OCI-LY3 (cell line): Measurements from ENCODE around the gene CDH23.

Experiments used
- H2AFZ ChIP-seq: fragments of 200-600, 300-600 bp; shearing (Covaris generic); 2 replicates; pipeline ENCODE4 v1.6.0; 2014; ENCODE audit warnings: antibody characterized with exemption, low read depth, low read length
- H3K27ac ChIP-seq: fragments of 200-600, 300-600 bp; sonication (generic); 2 replicates; pipeline ENCODE4 v1.5.1; 2014; ENCODE audit warnings: mild to moderate bottlenecking, low read length, moderate library complexity, mixed read lengths
- H3K27me3 ChIP-seq: fragments of 200-600, 300-600 bp; sonication (generic); 2 replicates; pipeline ENCODE4 v1.6.1; 2014; ENCODE audit warnings: low read depth, low read length, mixed read lengths
- H3K36me3 ChIP-seq: fragments of 200-600, 300-600 bp; sonication (generic); replicated peaks from 2 replicates; pipeline ENCODE3; 2014; ENCODE audit warnings: low read depth, low read length, mixed read lengths
- H3K4me1 ChIP-seq: fragments of 300-600, 200-600 bp; sonication (generic); 2 replicates; pipeline ENCODE4 v1.6.1; 2014; ENCODE audit warnings: low read length, mixed read lengths
- H3K4me2 ChIP-seq: fragments of 200-600, 300-600 bp; sonication (generic); 2 replicates; pipeline ENCODE4 v1.6.1; 2014; ENCODE audit warnings: low read length, mixed read lengths
- H3K4me3 ChIP-seq: fragments of 300-600, 200-600 bp; sonication (generic); 2 replicates; pipeline ENCODE4 v1.5.1; 2014; ENCODE audit warnings: antibody characterized with exemption, mild to moderate bottlenecking, low read length, moderate library complexity
- H3K79me2 ChIP-seq: fragments of 300-600, 200-600 bp; shearing (Covaris generic); 2 replicates; pipeline ENCODE4 v1.6.1; 2014; ENCODE audit warnings: mild to moderate bottlenecking, low read length, mixed read lengths
- H3K9ac ChIP-seq: fragments of 300-600, 200-600 bp; shearing (Covaris generic); 2 replicates; pipeline ENCODE4 v1.6.0; 2014; ENCODE audit warnings: mild to moderate bottlenecking, low read length, moderate library complexity
- H3K9me3 ChIP-seq: fragments of 200-600, 300-600 bp; shearing (Covaris generic); 2 replicates; pipeline ENCODE4 v1.6.1; 2014; ENCODE audit warnings: low read length, mixed read lengths; ENCODE audit not compliant: insufficient read depth
- H4K20me1 ChIP-seq: fragments of 200-600, 300-600 bp; sonication (generic); 2 replicates; pipeline ENCODE4 v1.6.1; 2016; ENCODE audit warnings: low read length, mixed read lengths; ENCODE audit not compliant: insufficient read depth
- EZH2phosphoT487 ChIP-seq: fragments of 200-600 bp; shearing (Covaris generic); IDR thresholded peaks from 2 replicates; pipeline ENCODE4 v1.6.1; 2018; ENCODE audit warnings: antibody characterized with exemption, mixed run types, low read depth
- TF ChIP-seq, protein P1 (sequence below): fragments of 200-600, 300-600 bp; sonication (generic); IDR thresholded peaks from 2 replicates; pipeline ENCODE4 v1.5.1; 2014; ENCODE audit warnings: antibody characterized with exemption, low read length, low read depth

The CDH23 gene

DNA sequence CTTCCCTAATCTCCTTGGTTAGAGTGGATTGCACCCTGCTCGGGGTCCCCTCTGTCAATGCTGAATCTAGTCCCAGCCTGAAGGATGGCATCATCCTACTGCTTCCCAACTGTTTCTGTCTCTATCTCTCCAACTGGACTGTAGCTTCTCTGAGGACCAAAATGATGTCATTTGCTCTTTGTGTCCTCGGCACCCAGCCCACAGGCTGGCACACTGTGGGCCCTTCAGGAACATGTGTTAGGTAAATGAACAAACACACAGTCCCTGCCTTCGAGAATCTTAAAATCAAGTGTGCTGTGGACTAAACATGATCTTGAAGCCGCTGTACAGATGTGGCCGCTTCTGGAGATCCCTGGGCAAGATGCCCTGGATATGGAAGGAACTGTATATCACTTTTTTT is 5.0 kb upstream of the CDH23 start:
- H3K4me1 ChIP-seq = no peaks in the 10 kb centered on the region
- no peaks in the 10 kb centered on the region for H3K79me2 ChIP-seq
- H3K9me3 ChIP-seq = no peaks in the 10 kb centered on the region
- no peak overlapping the region for H3K4me2 ChIP-seq
- H3K4me3 ChIP-seq = no peak overlapping the region
- no peaks in the 10 kb centered on the region for H3K36me3 ChIP-seq
- H3K27me3 ChIP-seq = peaks cover 19% of the 10 kb centered on the region; the same call in 1 of the 2 replicates
- no peak overlapping the region for H2AFZ ChIP-seq
- TF ChIP-seq, protein P1, sequence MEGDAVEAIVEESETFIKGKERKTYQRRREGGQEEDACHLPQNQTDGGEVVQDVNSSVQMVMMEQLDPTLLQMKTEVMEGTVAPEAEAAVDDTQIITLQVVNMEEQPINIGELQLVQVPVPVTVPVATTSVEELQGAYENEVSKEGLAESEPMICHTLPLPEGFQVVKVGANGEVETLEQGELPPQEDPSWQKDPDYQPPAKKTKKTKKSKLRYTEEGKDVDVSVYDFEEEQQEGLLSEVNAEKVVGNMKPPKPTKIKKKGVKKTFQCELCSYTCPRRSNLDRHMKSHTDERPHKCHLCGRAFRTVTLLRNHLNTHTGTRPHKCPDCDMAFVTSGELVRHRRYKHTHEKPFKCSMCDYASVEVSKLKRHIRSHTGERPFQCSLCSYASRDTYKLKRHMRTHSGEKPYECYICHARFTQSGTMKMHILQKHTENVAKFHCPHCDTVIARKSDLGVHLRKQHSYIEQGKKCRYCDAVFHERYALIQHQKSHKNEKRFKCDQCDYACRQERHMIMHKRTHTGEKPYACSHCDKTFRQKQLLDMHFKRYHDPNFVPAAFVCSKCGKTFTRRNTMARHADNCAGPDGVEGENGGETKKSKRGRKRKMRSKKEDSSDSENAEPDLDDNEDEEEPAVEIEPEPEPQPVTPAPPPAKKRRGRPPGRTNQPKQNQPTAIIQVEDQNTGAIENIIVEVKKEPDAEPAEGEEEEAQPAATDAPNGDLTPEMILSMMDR = no peak
- no peak for TF ChIP-seq EZH2phosphoT487
- H4K20me1 ChIP-seq = no peaks in the 10 kb centered on the region
- H3K9ac ChIP-seq = no peak overlapping the region
- H3K27ac ChIP-seq = no peak overlapping the region

GRCh38 chr10:71392292-71392691 is 4.4 kb upstream of the CDH23 start:
- Histone ChIP-seq H3K9ac (no peak overlapping the region), H4K20me1 (no peaks in the 10 kb centered on the region), H3K4me1 (no peaks in the 10 kb centered on the region), H2AFZ (no peak overlapping the region), H3K79me2 (no peaks in the 10 kb centered on the region), H3K4me2 (no peak overlapping the region), H3K27me3 (peaks cover 19% of the 10 kb centered on the region; the same call in 1 of the 2 replicates), H3K9me3 (no peaks in the 10 kb centered on the region), H3K27ac (no peak overlapping the region), H3K36me3 (no peaks in the 10 kb centered on the region), H3K4me3 (no peak overlapping the region)
- TF ChIP-seq EZH2phosphoT487 = no peak
- TF ChIP-seq, protein P1 = no peak

GRCh38 chr10:71392791-71393781 is 3.6 kb upstream of the CDH23 start:
- no peaks in the 10 kb centered on the region for H3K36me3 ChIP-seq
- TF ChIP-seq EZH2phosphoT487 = no peak
- TF ChIP-seq, protein P1 = no peak
- H3K9me3 ChIP-seq = no peaks in the 10 kb centered on the region
- H4K20me1 ChIP-seq = no peaks in the 10 kb centered on the region
- H3K4me3 ChIP-seq = no peak overlapping the region
- no peak overlapping the region for H3K9ac ChIP-seq
- H3K27ac ChIP-seq = no peak overlapping the region
- H3K27me3 ChIP-seq = peaks cover 19% of the 10 kb centered on the region; the same call in 1 of the 2 replicates
- H3K4me2 ChIP-seq = no peak overlapping the region
- H2AFZ ChIP-seq = no peak overlapping the region
- H3K79me2 ChIP-seq = no peaks in the 10 kb centered on the region
- H3K4me1 ChIP-seq = no peaks in the 10 kb centered on the region

GRCh38 chr10:71393841-71394475 is 2.8 kb upstream of the CDH23 start:
- Histone ChIP-seq H3K9ac (no peak overlapping the region), H3K4me2 (no peak overlapping the region), H3K36me3 (no peaks in the 10 kb centered on the region), H3K27ac (no peak overlapping the region), H3K9me3 (no peaks in the 10 kb centered on the region), H2AFZ (no peak overlapping the region), H3K4me3 (no peak overlapping the region), H3K27me3 (peaks cover 15% of the 10 kb centered on the region; the same call in 1 of the 2 replicates), H4K20me1 (no peaks in the 10 kb centered on the region), H3K4me1 (no peaks in the 10 kb centered on the region), H3K79me2 (no peaks in the 10 kb centered on the region)
- TF ChIP-seq EZH2phosphoT487 = no peak
- TF ChIP-seq, protein P1 = no peak
